HL-60 (cell line): ENCODE data around the gene HECTD4.

ENCODE experiments used
- DNase-seq, 2 experiments: peaks; one replicate each; pipeline ENCODE4 v3.0.0-alpha.2; 2010 to 2020; ENCODE audit warnings: low read depth in 1 of 2, low spot score in 1 of 2
- H3K27ac ChIP-seq: fragments of 250-450 bp; sonication (Bioruptor Pico); replicated peaks from 2 replicates; pipeline ENCODE4 v1.5.1; 2020; ENCODE audit warnings: mild to moderate bottlenecking, moderate library complexity
- H3K27me3 ChIP-seq: fragments of 250-450 bp; sonication (Bioruptor Pico); 2 replicates; pipeline ENCODE4 v1.5.1; 2021; ENCODE audit warnings: mild to moderate bottlenecking, moderate library complexity; ENCODE audit not compliant: insufficient read depth, poor library complexity, severe bottlenecking
- H3K4me3 ChIP-seq: replicated peaks from 2 replicates; pipeline ENCODE4 v1.5.1; 2011; ENCODE audit warnings: mild to moderate bottlenecking, control low read depth, low read length; ENCODE audit not compliant: insufficient read depth
- GABPA ChIP-seq: IDR thresholded peaks from 2 replicates; pipeline ENCODE4 v1.6.1; 2012; ENCODE audit warnings: low read depth
- POLR2AphosphoS5 ChIP-seq: IDR thresholded peaks from 2 replicates; pipeline ENCODE4 v1.6.1; 2012; ENCODE audit warnings: low read depth
- SPI1 ChIP-seq: IDR thresholded peaks from 2 replicates; pipeline ENCODE4 v1.6.1; 2012; ENCODE audit warnings: low read depth, mild to moderate bottlenecking, borderline replicate concordance
- TF ChIP-seq, protein P1 (sequence below): IDR thresholded peaks from one replicate; pipeline ENCODE4 v1.5.1; 2011; ENCODE audit warnings: low read length, control low read depth, inconsistent platforms; ENCODE audit not compliant: insufficient read depth
- TF ChIP-seq, protein P2 (sequence below): IDR thresholded peaks from 2 replicates; pipeline ENCODE4 v1.6.1; 2012; ENCODE audit warnings: low read depth; ENCODE audit not compliant: insufficient replicate concordance

Gene HECTD4

DNA sequence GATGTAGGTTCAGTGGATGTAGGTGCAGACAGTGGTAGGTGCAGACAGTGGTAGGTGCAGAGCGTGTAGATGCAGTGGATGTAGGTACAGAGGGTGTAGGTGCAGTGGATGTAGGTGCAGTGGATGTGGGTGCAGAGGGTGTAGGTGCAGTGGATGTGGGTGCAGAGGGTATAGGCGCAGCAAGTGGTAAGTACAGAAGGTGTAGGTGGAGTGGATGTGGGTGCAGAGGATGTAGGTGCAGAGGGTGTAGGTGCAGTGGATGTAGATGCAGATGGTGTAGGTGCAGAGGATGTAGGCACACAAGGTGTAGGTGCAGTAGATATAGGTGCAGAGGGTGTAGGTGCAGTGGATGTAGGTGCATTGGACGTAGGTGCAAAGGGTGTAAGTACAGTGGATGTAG, 86.0 kb downstream of the HECTD4 start:
- Histone ChIP-seq H3K27me3 (no peaks in the 10 kb centered on the region), H3K27ac (no peak overlapping the region), H3K4me3 (no peak overlapping the region)
- DNase-seq = no peak
- TF ChIP-seq, protein P1, sequence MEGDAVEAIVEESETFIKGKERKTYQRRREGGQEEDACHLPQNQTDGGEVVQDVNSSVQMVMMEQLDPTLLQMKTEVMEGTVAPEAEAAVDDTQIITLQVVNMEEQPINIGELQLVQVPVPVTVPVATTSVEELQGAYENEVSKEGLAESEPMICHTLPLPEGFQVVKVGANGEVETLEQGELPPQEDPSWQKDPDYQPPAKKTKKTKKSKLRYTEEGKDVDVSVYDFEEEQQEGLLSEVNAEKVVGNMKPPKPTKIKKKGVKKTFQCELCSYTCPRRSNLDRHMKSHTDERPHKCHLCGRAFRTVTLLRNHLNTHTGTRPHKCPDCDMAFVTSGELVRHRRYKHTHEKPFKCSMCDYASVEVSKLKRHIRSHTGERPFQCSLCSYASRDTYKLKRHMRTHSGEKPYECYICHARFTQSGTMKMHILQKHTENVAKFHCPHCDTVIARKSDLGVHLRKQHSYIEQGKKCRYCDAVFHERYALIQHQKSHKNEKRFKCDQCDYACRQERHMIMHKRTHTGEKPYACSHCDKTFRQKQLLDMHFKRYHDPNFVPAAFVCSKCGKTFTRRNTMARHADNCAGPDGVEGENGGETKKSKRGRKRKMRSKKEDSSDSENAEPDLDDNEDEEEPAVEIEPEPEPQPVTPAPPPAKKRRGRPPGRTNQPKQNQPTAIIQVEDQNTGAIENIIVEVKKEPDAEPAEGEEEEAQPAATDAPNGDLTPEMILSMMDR = no peak
- TF ChIP-seq GABPA = no peak
- no peak for TF ChIP-seq POLR2AphosphoS5
- no peak for TF ChIP-seq SPI1
- TF ChIP-seq, protein P2, sequence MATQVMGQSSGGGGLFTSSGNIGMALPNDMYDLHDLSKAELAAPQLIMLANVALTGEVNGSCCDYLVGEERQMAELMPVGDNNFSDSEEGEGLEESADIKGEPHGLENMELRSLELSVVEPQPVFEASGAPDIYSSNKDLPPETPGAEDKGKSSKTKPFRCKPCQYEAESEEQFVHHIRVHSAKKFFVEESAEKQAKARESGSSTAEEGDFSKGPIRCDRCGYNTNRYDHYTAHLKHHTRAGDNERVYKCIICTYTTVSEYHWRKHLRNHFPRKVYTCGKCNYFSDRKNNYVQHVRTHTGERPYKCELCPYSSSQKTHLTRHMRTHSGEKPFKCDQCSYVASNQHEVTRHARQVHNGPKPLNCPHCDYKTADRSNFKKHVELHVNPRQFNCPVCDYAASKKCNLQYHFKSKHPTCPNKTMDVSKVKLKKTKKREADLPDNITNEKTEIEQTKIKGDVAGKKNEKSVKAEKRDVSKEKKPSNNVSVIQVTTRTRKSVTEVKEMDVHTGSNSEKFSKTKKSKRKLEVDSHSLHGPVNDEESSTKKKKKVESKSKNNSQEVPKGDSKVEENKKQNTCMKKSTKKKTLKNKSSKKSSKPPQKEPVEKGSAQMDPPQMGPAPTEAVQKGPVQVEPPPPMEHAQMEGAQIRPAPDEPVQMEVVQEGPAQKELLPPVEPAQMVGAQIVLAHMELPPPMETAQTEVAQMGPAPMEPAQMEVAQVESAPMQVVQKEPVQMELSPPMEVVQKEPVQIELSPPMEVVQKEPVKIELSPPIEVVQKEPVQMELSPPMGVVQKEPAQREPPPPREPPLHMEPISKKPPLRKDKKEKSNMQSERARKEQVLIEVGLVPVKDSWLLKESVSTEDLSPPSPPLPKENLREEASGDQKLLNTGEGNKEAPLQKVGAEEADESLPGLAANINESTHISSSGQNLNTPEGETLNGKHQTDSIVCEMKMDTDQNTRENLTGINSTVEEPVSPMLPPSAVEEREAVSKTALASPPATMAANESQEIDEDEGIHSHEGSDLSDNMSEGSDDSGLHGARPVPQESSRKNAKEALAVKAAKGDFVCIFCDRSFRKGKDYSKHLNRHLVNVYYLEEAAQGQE = no peak

DNA sequence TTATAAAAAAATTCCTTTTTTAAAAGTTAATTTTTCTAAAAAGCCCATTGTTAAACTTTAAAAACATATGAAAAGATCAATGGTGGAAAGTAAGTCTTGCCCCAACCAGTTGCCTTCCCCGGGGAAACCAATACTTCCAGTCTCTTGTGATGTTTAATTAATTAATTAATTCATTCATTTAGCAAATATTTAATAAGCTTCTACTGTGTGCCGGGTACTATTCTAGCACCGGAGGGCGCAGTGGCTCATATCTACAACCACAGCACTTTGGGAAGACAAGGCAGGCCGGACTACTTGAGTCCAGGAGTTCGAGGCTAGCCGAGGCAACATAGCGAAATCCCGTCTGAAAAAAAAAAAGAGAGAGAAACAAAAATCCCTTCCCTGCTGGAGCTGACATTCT, 87.4 kb downstream of the HECTD4 start:
- DNase-seq = no peak
- TF ChIP-seq POLR2AphosphoS5 (no peak), GABPA (no peak), SPI1 (no peak)
- TF ChIP-seq, protein P1 = no peak
- TF ChIP-seq, protein P2 = no peak
- no peak overlapping the region for H3K27ac ChIP-seq

DNA sequence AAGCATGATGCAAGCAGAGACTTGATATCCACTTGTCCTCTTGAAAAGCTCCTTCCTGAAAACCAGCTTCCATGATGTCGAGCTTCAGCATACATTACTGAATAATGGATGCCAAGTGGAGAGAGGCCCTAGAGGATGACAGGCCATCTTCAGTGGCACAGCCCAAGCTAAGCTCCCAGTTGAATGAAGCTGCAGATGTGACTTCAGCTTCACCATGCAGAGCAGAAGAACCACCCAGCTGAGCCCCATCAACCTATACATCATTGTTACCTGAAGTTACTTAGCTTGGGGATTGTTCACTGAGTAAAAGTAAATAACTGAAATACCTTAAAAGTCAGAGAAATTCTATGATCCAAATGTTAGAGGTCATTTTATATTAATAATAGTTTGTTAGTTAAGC, 93.6 kb downstream of the HECTD4 start:
- TF ChIP-seq, protein P2 = no peak
- TF ChIP-seq, protein P1 = no peak
- no peak for TF ChIP-seq POLR2AphosphoS5
- TF ChIP-seq SPI1 = no peak
- no peak for TF ChIP-seq GABPA
- no peak for DNase-seq
- Histone ChIP-seq H3K4me3 (no peak overlapping the region), H3K27me3 (no peaks in the 10 kb centered on the region), H3K27ac (no peak overlapping the region)

More for the DNA sequence above, 87.4 kb downstream of the HECTD4 start:
- Histone ChIP-seq H3K4me3 (no peak overlapping the region), H3K27me3 (no peaks in the 10 kb centered on the region)
